Endothelial cell of umbilical vein (primary cell): ENCODE measurements around the gene EDAR.

ENCODE experiments used
- CTCF ChIP-seq, 2 donors: IDR thresholded peaks; 1 replicate in 1 of 2; 2 replicates in 1 of 2; pipeline ENCODE4 v1.5.1; 2011; ENCODE audit warnings: low read length in 2 of 2, mild to moderate bottlenecking in 2 of 2, moderate library complexity in 2 of 2, control low read depth in 1 of 2, inconsistent platforms in 1 of 2, low read depth in 1 of 2; ENCODE audit not compliant: insufficient read depth in 1 of 2; ENCODE audit errors: extremely low read depth in 1 of 2
- EZH2 ChIP-seq: IDR thresholded peaks from 2 replicates; pipeline ENCODE4 v1.6.1; 2012; ENCODE audit warnings: borderline replicate concordance, low read depth, mild to moderate bottlenecking, moderate library complexity, low read length, inconsistent platforms; ENCODE audit not compliant: severe bottlenecking
- FOS ChIP-seq: IDR thresholded peaks from 2 replicates; pipeline ENCODE4 v1.6.1; 2011; ENCODE audit warnings: mild to moderate bottlenecking, low read length, moderate library complexity, borderline replicate concordance; ENCODE audit not compliant: insufficient read depth
- GATA2 ChIP-seq: IDR thresholded peaks from 2 replicates; pipeline ENCODE4 v1.7.0; 2011; ENCODE audit warnings: low read depth, mild to moderate bottlenecking, moderate library complexity, mixed read lengths, low read length; ENCODE audit not compliant: insufficient read length, insufficient read depth
- JUN ChIP-seq: IDR thresholded peaks from 2 replicates; pipeline ENCODE4 v1.6.1; 2011; ENCODE audit warnings: borderline replicate concordance, low read depth; ENCODE audit not compliant: insufficient read length, insufficient read depth
- MAX ChIP-seq: IDR thresholded peaks from 2 replicates; pipeline ENCODE4 v1.6.1; 2011; ENCODE audit not compliant: insufficient read depth, insufficient read length
- MYC ChIP-seq: IDR thresholded peaks from one replicate; pipeline ENCODE4 v1.6.1; 2011; ENCODE audit warnings: mild to moderate bottlenecking, low read depth, low read length
- POLR2A ChIP-seq: IDR thresholded peaks from 2 replicates; pipeline ENCODE4 v1.6.1; 2012; ENCODE audit warnings: low read depth, mild to moderate bottlenecking, control low read depth, low read length
- POLR2AphosphoS5 ChIP-seq: IDR thresholded peaks from 2 replicates; pipeline ENCODE4 v1.6.1; 2012; ENCODE audit warnings: low read depth, mild to moderate bottlenecking, control low read depth, low read length, moderate library complexity; ENCODE audit not compliant: insufficient read depth

- no peak for TF ChIP-seq CTCF (IDR thresholded peaks at IDR 0.05; ENCODE audit: extremely low read depth in 1 of 2, insufficient read depth in 1 of 2, low read depth in 1 of 2, low read length in 2 of 2)
- no peak for TF ChIP-seq FOS
- TF ChIP-seq JUN: no peak
- no peak for TF ChIP-seq POLR2A
- TF ChIP-seq EZH2: no peak
- TF ChIP-seq POLR2AphosphoS5: no peak
- no peak for TF ChIP-seq MYC
- no peak for TF ChIP-seq MAX
- no peak for TF ChIP-seq GATA2
These were observed 62.2 kb downstream of the EDAR start for GRCh38 chr2:108926561-108927380.
